GM23248 (cell line): ENCODE measurements around the gene TBC1D30. TPM values are rescaled to one million over a fixed set of nuclear protein-coding genes. Genes with fewer than 3 reads are reported as not detected.
"Not testable (repeated sequence)": the region's sequence is repeated elsewhere in the genome, so short reads cannot be mapped to it uniquely, and the experiment has no call there.

Experiments
- DNase-seq: peaks from one replicate; pipeline ENCODE4 v3.0.0-alpha.2; 2015
- H2AFZ ChIP-seq: fragments of 200-600 bp; sonication (generic); 2 replicates; pipeline ENCODE4 v1.6.1; 2016; ENCODE audit warnings: antibody characterized with exemption
- H3F3A ChIP-seq: fragments of 200-600 bp; sonication (generic); 2 replicates; pipeline ENCODE4 v1.6.1; 2016; ENCODE audit warnings: mild to moderate bottlenecking, antibody characterized with exemption, mixed run types; ENCODE audit not compliant: insufficient read depth
- H3K27ac ChIP-seq: fragments of 200-600 bp; sonication (generic); 2 replicates; pipeline ENCODE4 v1.5.1; 2016; ENCODE audit warnings: mild to moderate bottlenecking
- H3K27me3 ChIP-seq: fragments of 200-600 bp; sonication (generic); replicated peaks from 2 replicates; pipeline ENCODE4 v1.6.1; 2016; ENCODE audit warnings: mild to moderate bottlenecking; ENCODE audit not compliant: insufficient read depth
- H3K36me3 ChIP-seq: fragments of 200-600 bp; sonication (generic); 2 replicates; pipeline ENCODE4 v1.6.1; 2016; ENCODE audit warnings: low read depth, mild to moderate bottlenecking
- H3K4me1 ChIP-seq: fragments of 200-600 bp; sonication (generic); 2 replicates; pipeline ENCODE4 v1.6.1; 2016; ENCODE audit warnings: mild to moderate bottlenecking; ENCODE audit not compliant: insufficient read depth
- H3K4me2 ChIP-seq: fragments of 200-600 bp; sonication (generic); one replicate; pipeline ENCODE4 v1.6.1; 2016; ENCODE audit warnings: mild to moderate bottlenecking; ENCODE audit not compliant: unreplicated experiment
- H3K4me3 ChIP-seq: fragments of 200-600 bp; sonication (generic); 2 replicates; pipeline ENCODE4 v1.5.1; 2016; ENCODE audit warnings: mild to moderate bottlenecking
- H3K79me2 ChIP-seq: fragments of 200-600 bp; sonication (generic); 2 replicates; pipeline ENCODE4 v1.6.1; 2016; ENCODE audit warnings: mild to moderate bottlenecking; ENCODE audit not compliant: insufficient read depth
- H3K9ac ChIP-seq: fragments of 200-600 bp; sonication (generic); 2 replicates; pipeline ENCODE4 v1.6.1; 2016; ENCODE audit warnings: mild to moderate bottlenecking
- H3K9me2 ChIP-seq: fragments of 200-600 bp; sonication (generic); 2 replicates; pipeline ENCODE4 v1.6.1; 2016; ENCODE audit warnings: mixed run types, mild to moderate bottlenecking, moderate library complexity; ENCODE audit not compliant: insufficient read depth
- H3K9me3 ChIP-seq: fragments of 200-600 bp; sonication (generic); one replicate; pipeline ENCODE4 v1.6.1; 2017; ENCODE audit warnings: low read depth
- H4K20me1 ChIP-seq: fragments of 200-600 bp; sonication (generic); 2 replicates; pipeline ENCODE4 v1.6.0; 2016; ENCODE audit not compliant: insufficient read depth
- EZH2 ChIP-seq: fragments of 200-600 bp; sonication (generic); IDR thresholded peaks from 2 replicates; pipeline ENCODE4 v1.6.1; 2018; ENCODE audit warnings: antibody characterized with exemption, mild to moderate bottlenecking; ENCODE audit not compliant: insufficient read depth, poor library complexity, severe bottlenecking
- EZH2phosphoT487 ChIP-seq: fragments of 200-600 bp; sonication (generic); IDR thresholded peaks from 2 replicates; pipeline ENCODE4 v1.6.1; 2018; ENCODE audit warnings: antibody characterized with exemption, moderate library complexity, mild to moderate bottlenecking, low read depth; ENCODE audit not compliant: insufficient read depth
- WGBS, 2 experiments: methylation state at CpG; one replicate each; pipeline ENCODE4 v1.1.6; 2015 to 2017; ENCODE audit warnings: low lambda C conversion rate in 2 of 2, low coverage in 1 of 2; ENCODE audit errors: missing lambda C conversion rate in 2 of 2; 5-methylcytosine and 5-hydroxymethylcytosine counted together
- in situ Hi-C: fragments of 300-500 bp; cut with MboI; formaldehyde crosslinking; loops from 2 replicates; pipeline ENCODE4 v1.15.0; 2020
- polyA plus RNA-seq: library from polyadenylated mRNA; unstranded; fragments of >200 nt; fragmentation: Nextera tagmentation; extraction: Ambion mirVana; gene quantifications from 2 replicates; pipeline ENCODE4 v1.2.1, GENCODE V29; 2016
- total RNA-seq: library from RNA; depleted of rRNA; stranded (reverse); fragments of >200 nt; shearing (Covaris generic); gene quantifications from 2 replicates; pipeline ENCODE4 v1.2.3, GENCODE V29; 2014

TBC1D30 gene
- total and polyA plus RNA-seq, 2 experiments from 2014 or later, result 0.49 TPM; not detected in 1

DNA sequence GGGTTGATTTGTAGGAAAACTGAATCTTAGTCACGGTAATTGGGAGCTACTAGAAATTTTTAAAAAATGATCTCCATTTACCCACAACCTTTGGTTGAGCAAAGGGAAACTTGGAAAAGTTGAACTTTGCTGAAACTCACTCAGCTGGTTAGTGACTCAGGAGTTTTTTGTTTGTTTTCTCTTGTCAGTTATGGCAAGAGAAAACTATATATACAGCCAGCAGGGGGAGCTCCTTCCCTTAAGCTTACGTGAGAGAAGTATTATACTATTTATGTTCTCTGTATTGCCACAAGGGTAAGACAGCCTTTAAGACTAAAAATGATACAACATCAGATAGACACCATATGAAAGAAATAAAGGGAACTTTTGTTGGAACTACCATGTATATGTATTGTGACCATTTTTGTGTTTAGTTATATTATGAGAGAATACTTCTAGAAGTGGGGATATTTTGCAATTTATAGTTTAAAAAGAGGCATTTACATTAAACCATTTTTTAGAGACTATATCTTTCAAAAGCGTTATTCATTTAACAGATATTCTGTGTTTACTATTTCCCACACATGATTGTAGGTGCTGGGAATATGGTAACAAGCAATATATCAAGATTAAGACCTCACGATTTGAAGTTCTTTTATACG, 28.1 kb upstream of the TBC1D30 start:
- Histone ChIP-seq H3K4me3 (peak overlapping the region; percentile 26; the same call in 1 of the 2 replicates), H3K4me2 (no peak overlapping the region), H3K9me3 (no peaks in the 10 kb centered on the region), H4K20me1 (no peaks in the 10 kb centered on the region), H3K27ac (no peak overlapping the region), H3K4me1 (no peaks in the 10 kb centered on the region), H3K27me3 (peaks cover 14% of the 10 kb centered on the region; the same call in 1 of the 2 replicates), H3K9me2 (no peaks in the 10 kb centered on the region), H3F3A (no peaks in the 10 kb centered on the region), H3K9ac (no peak overlapping the region), H2AFZ (no peak overlapping the region), H3K79me2 (no peaks in the 10 kb centered on the region), H3K36me3 (no peaks in the 10 kb centered on the region)
- TF ChIP-seq EZH2phosphoT487 (no peak), EZH2 (no peak)
- DNase-seq, result peak; percentile 91
- in situ Hi-C loops, result no loop called here
- 40% methylated on average over 5 of the region's 5 CpGs for WGBS, 2 experiments

GRCh38 chr12:64797156-64797555, 27.3 kb upstream of the TBC1D30 start:
- H3K9me2 ChIP-seq, result no peaks in the 10 kb centered on the region
- H3K9ac ChIP-seq, result no peak overlapping the region
- TF ChIP-seq EZH2, result no peak
- no peak overlapping the region for H2AFZ ChIP-seq
- H3K4me2 ChIP-seq, result no peak overlapping the region
- H3K27ac ChIP-seq, result no peak overlapping the region
- 81 to 88% methylated on average over 1 of the region's 1 CpG for WGBS, 2 experiments
- no peak for DNase-seq
- in situ Hi-C loops, result no loop called here
- no peaks in the 10 kb centered on the region for H3K4me1 ChIP-seq
- no peaks in the 10 kb centered on the region for H3K9me3 ChIP-seq
- H3K4me3 ChIP-seq, result no peak overlapping the region
- no peaks in the 10 kb centered on the region for H3K79me2 ChIP-seq
- H3K27me3 ChIP-seq, result peaks cover 14% of the 10 kb centered on the region; the same call in 1 of the 2 replicates
- H4K20me1 ChIP-seq, result no peaks in the 10 kb centered on the region
- H3F3A ChIP-seq, result no peaks in the 10 kb centered on the region
- no peaks in the 10 kb centered on the region for H3K36me3 ChIP-seq

- H3K79me2 ChIP-seq, result no peaks in the 10 kb centered on the region
- H4K20me1 ChIP-seq, result no peaks in the 10 kb centered on the region
- no peaks in the 10 kb centered on the region for H3K9me3 ChIP-seq
- H3K9ac ChIP-seq, result no peak overlapping the region
- no peaks in the 10 kb centered on the region for H3F3A ChIP-seq
- H3K9me2 ChIP-seq, result no peaks in the 10 kb centered on the region
- DNase-seq, result no peak
- H2AFZ ChIP-seq, result no peak overlapping the region
- no peak overlapping the region for H3K27ac ChIP-seq
- H3K36me3 ChIP-seq, result no peaks in the 10 kb centered on the region
- no peaks in the 10 kb centered on the region for H3K4me1 ChIP-seq
- H3K4me3 ChIP-seq, result no peak overlapping the region
- TF ChIP-seq EZH2phosphoT487 (no peak), EZH2 (no peak)
- H3K4me2 ChIP-seq, result no peak overlapping the region
- in situ Hi-C loops, result no loop called here
- peaks cover 14% of the 10 kb centered on the region; the same call in 1 of the 2 replicates for H3K27me3 ChIP-seq
These were observed 26.3 kb upstream of the TBC1D30 start for GRCh38 chr12:64798165-64798564.

DNA sequence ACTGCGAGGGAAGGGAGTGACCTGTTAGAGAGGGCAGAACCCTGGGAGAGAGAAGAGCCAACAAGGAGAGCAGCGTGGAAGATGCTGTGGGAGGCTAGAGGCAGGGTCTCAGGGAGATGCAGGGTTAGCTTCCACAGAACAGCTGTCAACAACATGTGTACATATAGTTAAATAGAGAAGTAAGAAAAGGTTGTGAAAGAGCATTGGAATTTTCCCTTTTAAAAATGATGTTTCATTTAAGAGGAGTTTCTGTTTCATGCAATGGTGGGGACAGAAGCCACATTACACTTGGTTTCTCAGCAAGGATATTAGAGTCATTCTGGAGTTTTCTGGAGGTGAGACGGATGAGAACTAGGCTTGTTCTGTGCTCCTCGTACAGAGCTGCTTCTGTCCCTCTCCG, 23.8 kb upstream of the TBC1D30 start:
- no peak overlapping the region for H2AFZ ChIP-seq
- TF ChIP-seq EZH2 (no peak), EZH2phosphoT487 (no peak)
- H3K27me3 ChIP-seq, result peaks cover 18% of the 10 kb centered on the region
- no peaks in the 10 kb centered on the region for H4K20me1 ChIP-seq
- H3K4me2 ChIP-seq, result no peak overlapping the region
- no peaks in the 10 kb centered on the region for H3K9me2 ChIP-seq
- no peak overlapping the region for H3K9ac ChIP-seq
- H3K36me3 ChIP-seq, result no peaks in the 10 kb centered on the region
- in situ Hi-C loops, result no loop called here
- no peak overlapping the region for H3K27ac ChIP-seq
- no peaks in the 10 kb centered on the region for H3K9me3 ChIP-seq
- no peak for DNase-seq
- no peak overlapping the region for H3K4me3 ChIP-seq
- no peaks in the 10 kb centered on the region for H3F3A ChIP-seq
- H3K4me1 ChIP-seq, result no peaks in the 10 kb centered on the region
- no peaks in the 10 kb centered on the region for H3K79me2 ChIP-seq
- 61% methylated on average over 5 of the region's 5 CpGs for WGBS, 2 experiments

DNA sequence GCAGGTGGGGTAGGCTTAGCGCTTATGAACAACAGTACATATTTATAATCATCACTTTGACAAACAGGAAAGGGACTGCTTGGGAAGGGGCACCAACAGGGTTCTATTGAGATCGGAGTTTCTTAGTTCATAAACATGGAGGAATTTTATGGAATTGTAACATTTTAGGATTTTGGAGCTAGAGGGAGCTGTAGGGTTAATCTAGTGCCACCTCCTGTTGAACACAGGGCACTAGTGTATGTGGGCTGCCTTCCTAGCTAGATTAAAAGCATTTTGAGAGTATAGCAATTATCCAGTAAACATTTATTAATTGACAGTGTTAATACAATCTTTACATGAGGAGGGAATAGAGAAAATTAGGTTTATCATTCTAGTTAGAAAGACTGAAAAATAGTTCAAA, 23.1 kb upstream of the TBC1D30 start:
- no peak overlapping the region for H3K4me3 ChIP-seq
- H3K9ac ChIP-seq, result no peak overlapping the region
- no peaks in the 10 kb centered on the region for H3K9me3 ChIP-seq
- H3K27ac ChIP-seq, result no peak overlapping the region
- peaks cover 18% of the 10 kb centered on the region for H3K27me3 ChIP-seq
- H2AFZ ChIP-seq, result no peak overlapping the region
- DNase-seq, result no peak
- H3K4me2 ChIP-seq, result no peak overlapping the region
- no peaks in the 10 kb centered on the region for H3K36me3 ChIP-seq
- H3K79me2 ChIP-seq, result no peaks in the 10 kb centered on the region
- 54 to 59% methylated on average over 2 of the region's 2 CpGs for WGBS, 2 experiments
- H3K9me2 ChIP-seq, result no peaks in the 10 kb centered on the region
- in situ Hi-C loops, result no loop called here
- H4K20me1 ChIP-seq, result no peaks in the 10 kb centered on the region
- no peaks in the 10 kb centered on the region for H3F3A ChIP-seq
- TF ChIP-seq EZH2phosphoT487, result no peak
- no peak for TF ChIP-seq EZH2
- no peaks in the 10 kb centered on the region; the same call in 1 of the 2 replicates for H3K4me1 ChIP-seq

DNA sequence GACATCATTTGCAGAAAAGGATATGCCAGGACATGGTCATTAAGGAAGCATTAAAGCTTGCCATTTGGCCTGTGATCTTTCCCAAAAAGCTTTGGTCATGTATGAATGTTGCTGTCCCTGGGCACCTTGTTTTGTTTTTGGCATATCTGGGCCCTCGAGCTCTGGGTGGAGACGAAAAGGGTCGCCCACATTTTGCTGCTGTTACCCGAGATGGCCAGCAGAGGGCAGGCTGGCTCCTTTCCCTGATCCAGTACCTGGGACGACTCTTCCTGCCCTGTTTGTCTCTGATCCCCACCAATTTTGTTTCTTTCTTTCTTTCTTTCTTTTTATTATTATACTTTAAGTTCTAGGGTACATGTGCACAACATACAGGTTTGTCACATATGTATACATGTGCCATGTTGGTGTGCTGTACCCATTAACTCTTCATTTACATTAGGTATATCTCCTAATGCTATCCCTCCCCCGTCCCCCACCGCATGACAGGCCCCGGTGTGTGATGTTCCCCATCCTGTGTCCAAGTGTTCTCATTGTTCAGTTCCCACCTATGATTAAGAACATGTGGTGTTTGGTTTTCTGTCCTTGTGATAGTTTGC, 22.2 kb upstream of the TBC1D30 start:
- H3K27ac ChIP-seq, H3K9me3 ChIP-seq, H3K4me1 ChIP-seq, H3F3A ChIP-seq, in situ Hi-C loops, H3K9ac ChIP-seq, H3K9me2 ChIP-seq, H3K36me3 ChIP-seq, H3K79me2 ChIP-seq, H2AFZ ChIP-seq, H3K4me3 ChIP-seq, H4K20me1 ChIP-seq, H3K4me2 ChIP-seq: not testable (repeated sequence)
- DNase-seq, result peak; percentile 54
- WGBS, 2 experiments, result 9 to 10% methylated on average over 8 of the region's 8 CpGs
- peaks cover 25% of the 10 kb centered on the region for H3K27me3 ChIP-seq
